Lower leg skin (tissue), 3 donors: ENCODE results near the gene TPSAB1.
"Not testable (repeated sequence)": the region's sequence is repeated elsewhere in the genome, so short reads cannot be mapped to it uniquely, and the experiment has no call there.

Source experiments
- POLR2A ChIP-seq, 2 donors: fragments of 450-650 bp; IDR thresholded peaks; one replicate each; pipeline ENCODE4 v1.6.1; 2016 to 2017; ENCODE audit warnings: antibody characterized with exemption in 2 of 2, mild to moderate bottlenecking in 1 of 2, moderate library complexity in 1 of 2
- TF ChIP-seq, protein P1 (sequence below), 3 donors: fragments of 450-650 bp; IDR thresholded peaks; one replicate each; pipeline ENCODE4 v1.5.1; 2016; ENCODE audit warnings: antibody characterized with exemption in 3 of 3, mild to moderate bottlenecking in 3 of 3, moderate library complexity in 2 of 3

DNA sequence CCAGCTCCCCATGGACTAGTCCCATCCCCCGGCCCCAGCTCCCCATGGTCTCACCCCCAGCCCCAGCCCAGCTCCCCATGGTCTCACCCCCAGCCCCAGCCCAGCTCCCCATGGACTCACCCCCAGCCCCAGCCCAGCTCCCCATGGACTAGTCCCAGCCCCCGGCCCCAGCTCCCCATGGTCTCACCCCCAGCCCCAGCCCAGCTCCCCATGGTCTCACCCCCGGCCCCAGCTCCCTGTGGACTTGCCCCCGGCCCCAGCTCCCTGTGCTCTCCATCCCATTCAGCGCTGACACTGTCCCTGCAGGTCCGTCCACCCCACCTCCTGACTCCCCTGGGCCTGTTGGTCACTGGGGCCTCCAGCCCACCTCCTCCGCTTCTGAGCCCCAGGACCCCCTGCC lies 9.2 kb upstream of the TPSAB1 start:
- TF ChIP-seq, protein P1, sequence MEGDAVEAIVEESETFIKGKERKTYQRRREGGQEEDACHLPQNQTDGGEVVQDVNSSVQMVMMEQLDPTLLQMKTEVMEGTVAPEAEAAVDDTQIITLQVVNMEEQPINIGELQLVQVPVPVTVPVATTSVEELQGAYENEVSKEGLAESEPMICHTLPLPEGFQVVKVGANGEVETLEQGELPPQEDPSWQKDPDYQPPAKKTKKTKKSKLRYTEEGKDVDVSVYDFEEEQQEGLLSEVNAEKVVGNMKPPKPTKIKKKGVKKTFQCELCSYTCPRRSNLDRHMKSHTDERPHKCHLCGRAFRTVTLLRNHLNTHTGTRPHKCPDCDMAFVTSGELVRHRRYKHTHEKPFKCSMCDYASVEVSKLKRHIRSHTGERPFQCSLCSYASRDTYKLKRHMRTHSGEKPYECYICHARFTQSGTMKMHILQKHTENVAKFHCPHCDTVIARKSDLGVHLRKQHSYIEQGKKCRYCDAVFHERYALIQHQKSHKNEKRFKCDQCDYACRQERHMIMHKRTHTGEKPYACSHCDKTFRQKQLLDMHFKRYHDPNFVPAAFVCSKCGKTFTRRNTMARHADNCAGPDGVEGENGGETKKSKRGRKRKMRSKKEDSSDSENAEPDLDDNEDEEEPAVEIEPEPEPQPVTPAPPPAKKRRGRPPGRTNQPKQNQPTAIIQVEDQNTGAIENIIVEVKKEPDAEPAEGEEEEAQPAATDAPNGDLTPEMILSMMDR (IDR thresholded peaks at IDR 0.05): not testable (repeated sequence)
- TF ChIP-seq POLR2A (IDR thresholded peaks at IDR 0.05): not testable (repeated sequence)
